ENCODE data around the gene GIGYF2. TPM values are rescaled to one million over a fixed set of nuclear protein-coding genes. Genes with fewer than 3 reads are reported as not detected.
A peak's percentile ranks its signal among the peaks of the same experiment; 100 is the strongest.

GIGYF2 gene
- total and polyA plus RNA-seq, 2 donors from 2014 or later, result 13.5 to 79.8 TPM

DNA sequence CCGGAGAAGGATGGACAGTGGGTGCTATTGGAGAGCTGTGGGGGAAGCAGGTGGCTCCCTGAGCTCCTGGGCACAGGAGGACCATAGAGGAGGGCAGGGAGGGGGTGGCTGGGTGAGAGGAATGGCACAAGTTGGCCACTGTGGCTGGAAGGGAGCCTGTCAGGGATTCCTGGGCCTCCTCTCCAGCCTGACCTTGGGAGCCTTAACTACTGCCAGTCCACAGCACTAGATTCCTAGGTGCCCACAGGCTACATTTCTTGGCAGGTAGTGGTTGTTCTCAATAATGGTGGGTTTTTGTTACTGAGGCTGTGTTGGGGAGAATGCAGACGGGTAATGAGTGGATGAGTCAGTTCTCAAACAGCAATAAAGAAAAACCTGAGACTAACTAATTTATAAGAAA lies 37.8 kb upstream of the GIGYF2 start:
- Histone ChIP-seq H3K27ac (ENCODE audit: low read depth in 2 of 2, low read length in 2 of 2) (peak overlapping the region; percentile 18 to 76), H3K4me1 (ENCODE audit: control insufficient read depth in 2 of 3, insufficient read depth in 2 of 3, low read depth in 1 of 3, low read length in 3 of 3) (peaks cover 0 to 25% (median 12%) of the 10 kb centered on the region in 3 donors), H3K9me3 (ENCODE audit: control insufficient read depth in 2 of 3, insufficient read depth in 1 of 3, low read length in 3 of 3) (no peaks in the 10 kb centered on the region), H3K27me3 (ENCODE audit: control insufficient read depth, insufficient read depth, low read length) (no peaks in the 10 kb centered on the region), H3K4me3 (ENCODE audit: low read length in 3 of 3) (no peak overlapping the region), H3K9ac (ENCODE audit: low read length in 3 of 3) (no peak overlapping the region), H3K36me3 (ENCODE audit: control insufficient read depth in 2 of 3, insufficient read depth in 3 of 3, low read length in 3 of 3) (peaks cover 0 to 11% (median 2%) of the 10 kb centered on the region in 3 donors)
- no peak for TF ChIP-seq CTCF (IDR thresholded peaks at IDR 0.05; ENCODE audit: borderline replicate concordance, extremely low read depth, insufficient read depth)
- FAIRE-seq (no peak), DNase-seq (no peak)
- intact Hi-C loops (cut with DNase I), result no loop called here

DNA sequence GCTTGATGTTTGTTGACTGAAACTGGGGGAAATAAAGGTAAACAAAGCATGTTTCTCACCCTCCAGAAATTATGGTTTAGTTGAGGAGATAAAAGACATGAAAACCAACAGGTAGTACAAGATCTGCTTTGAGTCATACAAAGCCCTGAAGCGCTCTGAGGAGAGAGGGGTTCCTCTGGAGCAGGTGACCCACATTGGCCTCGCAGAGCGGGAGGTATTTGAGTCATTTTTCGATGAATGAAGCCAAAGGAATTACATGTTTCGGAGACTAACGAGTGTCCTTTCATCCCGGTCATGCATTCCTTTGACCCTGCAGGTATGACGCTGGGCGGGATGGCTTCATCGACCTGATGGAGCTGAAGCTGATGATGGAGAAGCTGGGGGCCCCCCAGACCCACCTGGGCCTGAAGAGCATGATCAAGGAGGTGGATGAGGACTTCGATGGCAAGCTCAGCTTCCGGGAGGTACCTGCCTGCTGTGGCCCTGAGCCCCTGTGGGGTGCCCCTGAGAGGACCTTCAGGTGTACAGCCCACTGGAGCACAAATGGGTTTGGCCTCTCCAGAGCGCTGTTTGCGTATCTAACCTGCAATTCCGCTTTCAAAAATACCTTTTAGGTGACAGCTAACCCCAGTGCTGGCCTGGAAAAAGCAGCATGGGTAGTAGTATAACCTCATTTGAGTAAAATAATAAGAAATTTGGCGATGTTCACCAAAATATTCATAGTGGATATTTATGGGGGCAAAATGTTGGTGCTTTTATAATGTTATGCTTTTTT lies 34.5 kb upstream of the GIGYF2 start:
- H3K27me3 ChIP-seq (ENCODE audit: control insufficient read depth, insufficient read depth, low read length), result no peaks in the 10 kb centered on the region
- TF ChIP-seq CTCF (IDR thresholded peaks at IDR 0.05; ENCODE audit: borderline replicate concordance, extremely low read depth, insufficient read depth), result no peak
- FAIRE-seq (no peak), DNase-seq (no peak)
- peaks cover 0 to 10% (median 9%) of the 10 kb centered on the region in 3 donors for H3K4me1 ChIP-seq (ENCODE audit: control insufficient read depth in 2 of 3, insufficient read depth in 2 of 3, low read depth in 1 of 3, low read length in 3 of 3)
- no peaks in the 10 kb centered on the region for H3K9me3 ChIP-seq (ENCODE audit: control insufficient read depth in 2 of 3, insufficient read depth in 1 of 3, low read length in 3 of 3)
- no peak overlapping the region for H3K4me3 ChIP-seq (ENCODE audit: low read length in 3 of 3)
- intact Hi-C loops (cut with DNase I), result no loop called here
- no peak overlapping the region for H3K9ac ChIP-seq (ENCODE audit: low read length in 3 of 3)
- H3K27ac ChIP-seq (ENCODE audit: low read depth in 2 of 2, low read length in 2 of 2), result no peak overlapping the region
- peaks cover 0 to 26% (median 8%) of the 10 kb centered on the region in 3 donors for H3K36me3 ChIP-seq (ENCODE audit: control insufficient read depth in 2 of 3, insufficient read depth in 3 of 3, low read length in 3 of 3)

GRCh38 chr2:232666051-232666805 lies 30.9 kb upstream of the GIGYF2 start:
- Histone ChIP-seq H3K27ac (ENCODE audit: low read depth in 2 of 2, low read length in 2 of 2) (no peak overlapping the region), H3K9ac (ENCODE audit: low read length in 3 of 3) (no peak overlapping the region), H3K4me1 (ENCODE audit: control insufficient read depth in 2 of 3, insufficient read depth in 2 of 3, low read depth in 1 of 3, low read length in 3 of 3) (peaks cover 0 to 5% (median 3%) of the 10 kb centered on the region in 3 donors), H3K36me3 (ENCODE audit: control insufficient read depth in 2 of 3, insufficient read depth in 3 of 3, low read length in 3 of 3) (peaks cover 0 to 31% (median 8%) of the 10 kb centered on the region in 3 donors), H3K4me3 (ENCODE audit: low read length in 3 of 3) (no peak overlapping the region), H3K9me3 (ENCODE audit: control insufficient read depth in 2 of 3, insufficient read depth in 1 of 3, low read length in 3 of 3) (no peaks in the 10 kb centered on the region), H3K27me3 (ENCODE audit: control insufficient read depth, insufficient read depth, low read length) (no peaks in the 10 kb centered on the region)
- DNase-seq (no peak), FAIRE-seq (no peak)
- intact Hi-C loops (cut with DNase I), result no loop called here
- no peak for TF ChIP-seq CTCF (IDR thresholded peaks at IDR 0.05; ENCODE audit: borderline replicate concordance, extremely low read depth, insufficient read depth)
